ENCODE measurements around the gene PTP4A2.

The PTP4A2 gene

GRCh38 chr1:31938184-31938975 is at the start of gene PTP4A2:
Gene PTP4A2, minus strand, starts transcription at chr1:31938368. Its CDS starts 19,303 bp downstream, at chr1:31919065.
- ChIA-PET POLR2A (interaction anchor here (0.6 to 1.9 kb wide), 8 partner anchors 10 to 1059 kb away, joined by 3 to 7 read pairs (median 4); no protein-coding TSS in a partner anchor), CTCF (interaction anchor here (0.6 to 3.8 kb wide), 23 partner anchors 9 to 236 kb away, joined by 3 to 102 read pairs (median 3); partner anchors contain the start of genes COL16A1 and SPOCD1)

GRCh38 chr1:31987135-31987619 is 49.0 kb upstream of the PTP4A2 start:
- no peak overlapping the region for H3K4me3 ChIP-seq (ENCODE audit: low read depth, low read length)
- ChIA-PET CTCF (interaction anchor here (1.1 to 15.0 kb wide), 5 partner anchors 10 to 76 kb away, joined by 3 to 140 read pairs (median 5); no protein-coding TSS in a partner anchor), POLR2A (interaction anchor here (2.2 kb wide), 1 partner anchor 27 kb away, joined by 8 read pairs; the partner anchor contains the start of gene KHDRBS1)
- TF ChIP-seq CTCF (IDR thresholded peaks at IDR 0.05; ENCODE audit: insufficient read depth, low read length, missing control alignments) = no peak
- no peak for DNase-seq (ENCODE audit: low read depth, low spot score)

More at GRCh38 chr1:31938184-31938975, at the start of gene PTP4A2:
- DNase-seq (ENCODE audit: low read depth, low spot score) = no peak
- peak within 1 kb of the TSS; percentile 97 for H3K4me3 ChIP-seq (ENCODE audit: low read depth, low read length)
- no peak for TF ChIP-seq CTCF (IDR thresholded peaks at IDR 0.05; ENCODE audit: insufficient read depth, low read length, missing control alignments)

GRCh38 chr1:31985430-31985829 is 47.3 kb upstream of the PTP4A2 start:
- H3K4me3 ChIP-seq (ENCODE audit: low read depth, low read length) = no peak overlapping the region
- ChIA-PET CTCF (interaction anchor here (0.8 to 15.0 kb wide), 8 partner anchors 10 to 197 kb away, joined by 3 to 140 read pairs (median 3); partner anchors contain the start of gene KHDRBS1), POLR2A (interaction anchor here (0.6 to 2.2 kb wide), 3 partner anchors 28 to 48 kb away, joined by 3 to 8 read pairs (median 3); partner anchors contain the start of gene KHDRBS1)
- TF ChIP-seq CTCF (IDR thresholded peaks at IDR 0.05; ENCODE audit: insufficient read depth, low read length, missing control alignments) = no peak
- DNase-seq (ENCODE audit: low read depth, low spot score) = no peak

- ChIA-PET CTCF (interaction anchor here (0.8 to 15.0 kb wide), 9 partner anchors 10 to 196 kb away, joined by 3 to 140 read pairs (median 3); no protein-coding TSS in a partner anchor), POLR2A (interaction anchor here (0.6 to 1.2 kb wide), 2 partner anchors 36 to 47 kb away, joined by 3 read pairs; no protein-coding TSS in a partner anchor)
- TF ChIP-seq CTCF (IDR thresholded peaks at IDR 0.05; ENCODE audit: insufficient read depth, low read length, missing control alignments) = no peak
- no peak for DNase-seq (ENCODE audit: low read depth, low spot score)
- H3K4me3 ChIP-seq (ENCODE audit: low read depth, low read length) = no peak overlapping the region
Observed at GRCh38 chr1:31984419-31985347, 46.5 kb upstream of the PTP4A2 start.

GRCh38 chr1:31981972-31982371 is 43.8 kb upstream of the PTP4A2 start:
- TF ChIP-seq CTCF (IDR thresholded peaks at IDR 0.05; ENCODE audit: insufficient read depth, low read length, missing control alignments) = no peak

More at GRCh38 chr1:31981972-31982371, 43.8 kb upstream of the PTP4A2 start:
- H3K4me3 ChIP-seq (ENCODE audit: low read depth, low read length) = no peak overlapping the region
- DNase-seq (ENCODE audit: low read depth, low spot score) = no peak
- ChIA-PET POLR2A (no interaction called here), CTCF (interaction anchor here (2.9 to 15.0 kb wide), 2 partner anchors 18 to 24 kb away, joined by 13 to 140 read pairs; no protein-coding TSS in a partner anchor)
